SIG-M5 (cell line): ENCODE measurements around the gene RBM18.

Experiments used
- DNase-seq: peaks from one replicate; lab custom pipeline; 2025; lab: John Stamatoyannopoulos, UW

The RBM18 gene

DNA sequence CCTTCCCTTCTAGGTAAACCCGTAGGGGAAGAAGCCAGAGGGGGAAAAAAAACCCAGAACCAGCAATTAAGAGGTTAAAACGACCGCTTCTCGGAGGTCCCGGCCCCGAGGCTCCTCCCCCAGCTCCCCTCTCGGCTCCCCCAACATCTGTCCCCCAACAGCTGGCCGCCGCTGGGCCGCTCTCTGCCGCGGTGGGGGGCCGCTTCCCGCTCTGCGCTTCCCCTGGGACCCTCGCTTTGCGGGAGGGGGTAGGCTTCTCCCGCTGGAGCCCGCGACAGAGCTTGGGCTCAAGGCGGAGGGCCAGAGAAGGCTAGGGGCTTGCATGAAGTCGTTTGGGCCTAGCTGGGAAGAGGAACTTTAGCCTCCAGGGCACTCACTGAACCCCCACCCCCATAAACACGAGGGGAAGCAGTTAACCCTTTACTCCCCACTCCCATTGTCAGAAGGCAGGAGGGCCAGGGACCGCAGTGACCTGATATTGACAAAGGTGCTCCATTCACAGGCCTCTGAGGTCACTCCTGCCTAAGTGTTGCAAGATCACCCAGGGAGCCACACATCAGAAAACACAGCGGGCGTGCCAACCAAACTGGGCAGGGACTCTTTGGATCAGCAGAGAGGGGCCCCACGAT, 43.3 kb downstream of the RBM18 start:
- no peak for DNase-seq

DNA sequence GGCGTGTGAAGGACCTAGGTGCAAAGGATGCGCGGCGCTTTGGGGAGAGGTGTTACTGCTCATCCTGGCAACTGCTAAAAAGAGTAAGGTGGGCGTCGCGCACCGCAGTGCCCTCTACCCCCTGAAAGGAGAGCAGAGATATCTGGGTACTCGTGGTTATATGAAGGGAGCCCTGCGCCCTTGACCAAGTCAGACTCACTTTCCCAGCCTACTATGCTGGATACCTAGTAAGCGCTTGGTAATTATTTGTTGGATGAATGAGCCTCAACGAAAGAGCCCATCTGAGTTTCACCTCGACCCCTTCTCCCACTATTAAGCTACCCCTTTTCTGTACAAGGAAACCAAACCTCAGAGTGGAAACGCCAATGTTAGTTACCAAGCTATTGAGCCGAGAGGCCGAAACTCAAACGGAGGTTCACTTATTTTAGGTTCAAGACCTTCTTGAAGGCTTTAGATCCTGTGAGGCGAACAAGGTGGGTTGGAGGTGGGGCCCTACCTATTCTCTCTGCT, 43.9 kb downstream of the RBM18 start:
- DNase-seq: no peak

- DNase-seq: no peak
Observed at GRCh38 chr9:122219856-122220672, 44.6 kb downstream of the RBM18 start.

GRCh38 chr9:122218935-122219855, 45.4 kb downstream of the RBM18 start:
- no peak for DNase-seq

DNA sequence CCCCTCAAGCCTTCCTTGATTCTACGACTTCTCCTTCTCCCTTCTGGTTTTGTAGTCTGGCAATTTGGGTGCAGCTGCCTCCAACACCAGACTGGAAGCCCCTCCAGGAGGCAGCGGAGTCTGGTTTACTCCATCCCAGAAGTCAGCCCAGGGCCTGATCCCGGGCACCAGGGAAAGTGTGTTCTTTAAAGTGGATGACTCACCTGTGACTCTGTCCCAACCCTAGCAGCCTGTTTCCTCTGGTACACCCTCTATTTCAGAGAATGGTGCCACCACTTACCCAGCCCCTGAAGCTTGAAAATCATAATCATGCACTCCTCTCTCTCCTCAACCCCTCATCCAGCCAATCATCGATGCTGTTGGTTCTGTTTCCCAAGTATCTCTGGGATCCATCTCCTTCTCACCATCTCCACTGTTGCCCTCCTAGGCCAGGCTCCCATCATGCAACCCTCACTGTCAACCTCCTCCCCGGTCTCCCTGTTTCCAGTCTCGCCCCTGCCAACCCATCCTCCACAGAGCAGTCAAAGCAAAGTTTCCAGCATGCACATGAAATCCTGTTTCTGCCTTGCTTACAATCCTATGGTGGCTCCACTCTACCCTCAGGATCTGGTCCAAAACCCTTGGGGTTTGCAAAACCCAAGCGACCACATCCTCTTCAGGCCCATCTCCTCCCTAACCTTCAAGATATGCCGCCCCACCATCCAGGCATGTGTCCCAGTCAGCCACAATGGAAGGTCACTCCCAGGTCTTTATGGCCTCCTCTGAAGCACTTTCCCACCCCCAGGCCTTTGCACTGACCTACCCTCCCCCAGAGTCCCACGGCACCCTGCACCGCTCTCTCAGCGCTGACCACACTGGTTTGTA, 46.3 kb downstream of the RBM18 start:
- no peak for DNase-seq

DNA sequence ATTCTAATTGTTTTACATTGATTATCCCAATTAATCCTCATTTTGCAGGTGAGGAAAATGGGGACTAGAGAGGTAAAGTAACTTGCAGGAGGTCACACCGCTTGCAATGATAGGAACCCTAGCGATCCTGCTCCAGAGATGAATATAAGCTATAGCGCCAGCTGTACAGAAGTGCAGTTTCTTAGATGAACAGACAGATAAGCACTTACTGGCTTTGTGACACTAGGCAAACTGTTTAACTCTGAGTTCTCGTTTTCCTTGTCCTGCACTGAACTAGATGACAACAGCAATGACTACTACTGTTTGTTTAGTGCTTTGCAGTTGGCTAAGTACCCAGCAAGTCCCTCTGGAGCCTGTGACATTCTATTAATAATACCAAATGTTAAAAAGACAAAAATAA, 47.0 kb downstream of the RBM18 start:
- no peak for DNase-seq

DNA sequence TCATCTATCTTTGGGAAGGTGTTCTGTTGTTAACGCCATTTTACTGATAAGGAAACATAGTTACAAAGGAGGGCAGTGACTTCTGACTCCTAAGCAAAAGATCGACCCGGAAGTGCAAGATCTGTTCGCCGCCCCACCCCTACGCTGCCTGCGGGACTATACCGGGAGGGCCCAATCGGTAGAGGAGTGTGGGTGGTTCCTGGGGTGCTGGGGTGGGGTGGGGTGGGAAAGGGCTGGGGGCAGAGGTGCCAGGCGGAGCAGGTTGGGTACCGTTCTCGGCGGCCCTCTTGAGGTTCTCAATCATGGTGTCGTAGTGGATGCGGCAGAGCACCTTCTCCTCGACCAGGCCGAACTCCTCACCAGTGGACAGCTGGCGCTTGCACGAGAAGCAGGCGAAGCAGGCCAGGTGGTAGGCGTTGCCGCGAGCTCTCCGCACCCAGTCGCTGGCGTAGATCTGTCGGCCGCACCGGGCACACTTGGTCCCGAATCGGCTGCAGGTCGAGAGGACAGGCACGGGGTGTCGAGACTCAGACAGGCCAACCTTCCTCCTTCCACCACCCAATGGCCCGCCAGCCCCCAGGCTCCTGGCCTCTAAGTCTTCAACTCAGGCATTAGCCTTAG, 47.7 kb downstream of the RBM18 start:
- no peak for DNase-seq

GRCh38 chr9:122216138-122216797, 48.4 kb downstream of the RBM18 start:
- no peak for DNase-seq

GRCh38 chr9:122215663-122216062, 49.0 kb downstream of the RBM18 start:
- no peak for DNase-seq

DNA sequence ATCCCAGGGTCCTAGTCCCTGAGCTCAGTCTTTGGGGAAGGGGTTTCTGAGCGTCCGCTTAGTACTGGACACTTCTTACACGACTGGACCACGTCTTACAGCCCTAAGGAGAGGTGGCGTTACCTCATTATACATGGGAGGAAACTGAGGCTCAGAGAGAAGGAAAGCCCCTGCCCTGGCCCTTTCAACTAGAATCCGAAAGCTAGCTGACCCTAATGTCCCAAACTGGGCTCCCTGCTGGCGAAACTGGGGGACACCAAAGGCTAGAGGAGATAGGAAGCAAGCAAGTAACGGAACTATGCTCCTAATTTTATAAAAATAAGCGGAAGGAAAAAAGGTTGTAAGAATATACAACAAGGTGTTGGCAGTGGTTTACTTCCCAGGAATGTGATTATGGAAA, 50.1 kb downstream of the RBM18 start:
- no peak for DNase-seq

DNA sequence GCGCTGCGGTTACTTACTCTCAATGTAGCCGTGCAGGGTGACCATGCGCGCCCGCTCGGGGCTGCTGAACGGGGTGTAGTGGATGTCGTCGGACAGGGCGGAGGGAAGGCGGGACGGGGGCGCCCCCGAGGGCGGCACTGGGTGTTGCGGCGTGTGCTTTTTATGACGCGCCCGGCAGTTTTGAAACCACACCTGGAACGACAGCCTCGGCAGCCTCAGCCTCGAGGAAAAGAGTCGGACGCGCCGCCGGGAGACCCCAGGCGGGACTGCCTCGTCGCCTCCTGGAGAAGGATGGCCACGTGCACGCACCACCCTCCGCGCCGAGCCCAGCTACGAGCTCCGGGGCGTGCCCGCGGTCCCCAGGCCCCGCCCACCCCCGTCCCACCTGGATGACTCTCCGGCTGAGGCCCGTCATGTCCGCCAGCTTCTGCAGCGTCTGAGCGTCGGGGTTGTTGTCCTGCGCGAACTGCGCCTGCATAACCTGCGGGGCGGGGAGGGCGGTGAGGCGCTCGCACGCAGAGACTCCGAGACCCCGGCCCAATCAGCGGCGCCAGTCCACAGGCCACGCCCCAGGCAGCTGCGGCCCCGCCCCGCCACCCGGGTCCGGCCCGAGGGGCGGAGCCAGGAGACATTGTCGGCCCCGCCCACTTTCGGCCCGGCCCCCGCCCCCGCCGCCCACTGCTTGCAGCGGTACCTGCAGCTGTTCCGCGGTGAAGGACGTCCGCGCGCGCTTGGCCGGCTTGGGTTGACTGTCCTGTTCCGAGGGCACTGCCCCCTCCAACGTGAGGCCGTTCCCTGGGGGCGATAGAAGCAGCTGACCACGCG, 50.8 kb downstream of the RBM18 start:
- DNase-seq: no peak

GRCh38 chr9:122213102-122213588, 51.5 kb downstream of the RBM18 start:
- DNase-seq: no peak

GRCh38 chr9:122212473-122213004, 52.1 kb downstream of the RBM18 start:
- DNase-seq: no peak

DNA sequence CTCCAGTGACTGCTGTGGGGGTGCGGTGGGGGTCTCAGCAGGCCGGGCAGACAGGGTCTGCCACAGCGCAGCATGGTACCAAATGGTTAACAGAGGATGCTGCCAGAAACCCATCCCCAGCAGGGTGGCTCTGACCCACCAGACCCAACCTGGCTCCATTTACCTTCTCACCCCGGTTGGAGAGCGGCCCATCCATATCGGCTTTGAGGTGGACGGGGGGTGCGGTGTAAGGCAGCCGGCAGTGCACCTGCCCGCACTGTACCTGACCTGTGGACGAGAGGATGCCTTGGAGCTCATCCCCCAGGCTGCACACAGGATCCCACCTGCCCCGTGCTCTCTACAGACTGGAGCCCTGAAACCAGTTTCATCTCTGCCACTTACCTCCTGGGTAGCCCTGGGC, 55.2 kb downstream of the RBM18 start:
- no peak for DNase-seq

DNA sequence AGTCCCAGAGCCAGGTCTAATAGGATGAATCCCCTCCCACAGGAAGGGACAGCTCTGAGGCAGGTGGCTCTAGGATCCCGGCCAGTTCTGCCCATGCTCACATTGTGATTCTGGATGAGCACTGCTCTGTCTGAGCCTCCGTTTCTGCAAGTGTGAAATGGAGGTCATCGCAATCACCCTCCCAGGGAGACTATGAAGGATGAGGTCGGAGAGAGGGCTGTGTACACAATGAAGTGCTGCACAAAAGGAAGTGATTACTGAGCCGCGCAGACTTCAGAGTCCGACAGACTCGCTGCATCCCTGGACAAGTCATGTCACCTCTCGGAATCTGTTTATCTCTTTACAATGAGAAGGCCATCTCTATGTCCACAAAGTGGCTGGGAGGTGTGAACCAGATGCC, 57.5 kb downstream of the RBM18 start:
- DNase-seq: no peak

- no peak for DNase-seq
Observed at GRCh38 chr9:122206118-122207046, 58.3 kb downstream of the RBM18 start.

GRCh38 chr9:122205176-122205575, 59.5 kb downstream of the RBM18 start:
- DNase-seq: no peak

DNA sequence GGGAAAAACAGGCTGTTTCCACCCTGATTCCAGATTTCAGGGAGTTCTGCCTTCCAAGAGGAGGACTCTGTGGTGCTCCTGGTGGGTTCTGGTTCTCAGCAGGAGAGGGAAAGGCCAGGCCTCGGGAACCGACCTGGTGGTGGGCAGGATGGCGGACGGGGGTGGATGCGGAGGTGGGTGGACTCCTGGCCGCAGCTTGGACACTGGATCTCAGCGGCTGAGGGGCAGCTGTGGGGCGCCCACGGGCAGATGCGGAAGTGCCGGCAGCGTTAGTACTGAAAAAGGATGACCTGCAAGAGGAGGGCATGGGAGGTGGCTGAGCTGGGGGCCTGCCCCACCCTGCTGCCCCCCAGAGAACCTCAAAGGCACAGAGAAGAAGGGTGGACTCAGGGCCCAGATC, 60.1 kb downstream of the RBM18 start:
- no peak for DNase-seq
